Peyer's patch (tissue), 4 donors: ENCODE measurements around the gene MAP3K5.

Experiments used
- CTCF ChIP-seq, 6 experiments: fragments of 450-650 bp in 4 of 6; fragments of 200-600 bp in 2 of 6; sonication (generic) in 1 of 6; IDR thresholded peaks; one replicate each; pipeline ENCODE4 v1.5.1; 2017 to 2019; ENCODE audit warnings: antibody characterized with exemption in 6 of 6, mild to moderate bottlenecking in 3 of 6, moderate library complexity in 1 of 6
- POLR2A ChIP-seq, 2 donors: fragments of 450-650 bp; IDR thresholded peaks; one replicate each; pipeline ENCODE4 v1.5.1; 2017; ENCODE audit warnings: antibody characterized with exemption in 2 of 2, mild to moderate bottlenecking in 2 of 2, moderate library complexity in 2 of 2

GRCh38 chr6:136812174-136812573, 19.9 kb upstream of the MAP3K5 start:
- TF ChIP-seq CTCF (IDR thresholded peaks at IDR 0.05) (no peak), POLR2A (IDR thresholded peaks at IDR 0.05) (no peak)
